B cell (primary cell): Measurements from ENCODE around the gene ZMPSTE24. TPM values are rescaled to one million over a fixed set of nuclear protein-coding genes. Genes with fewer than 3 reads are reported as not detected.

Experiments
- ATAC-seq: fragments of 200-7000 bp; cut with Tn5 transposase; one replicate; pipeline ENCODE4 v1.10.0; 2021; ENCODE audit warnings: low read depth, mild to moderate bottlenecking, moderate number of reproducible peaks, moderate library complexity
- CTCF ChIA-PET: fragments of 350-600 bp; sonication (Branson Sonifier 250); formaldehyde crosslinking; loops from one replicate; lab custom pipeline; 2021; ENCODE audit warnings: antibody characterized with exemption, inconsistent platforms; lab: Charles Lee
- POLR2A ChIA-PET: fragments of 350-600 bp; sonication (Branson Sonifier 250); formaldehyde crosslinking; loops from one replicate; lab custom pipeline; 2021; ENCODE audit warnings: antibody characterized with exemption; lab: Charles Lee
- DNase-seq: peaks from one replicate; pipeline ENCODE4 v3.0.0; 2013
- H2AFZ ChIP-seq: 2 replicates; pipeline ENCODE4 v1.6.1; 2012; ENCODE audit warnings: mild to moderate bottlenecking, low read depth, low read length; ENCODE audit not compliant: insufficient read depth, poor library complexity, severe bottlenecking
- H3K27ac ChIP-seq, 2 donors: 1 replicate in 1 of 2; 2 replicates in 1 of 2; pipeline ENCODE4 v1.5.1; 2012 to 2013; ENCODE audit warnings: low read length in 2 of 2, mild to moderate bottlenecking in 2 of 2, moderate library complexity in 1 of 2
- H3K27me3 ChIP-seq, 4 experiments: fragments of 200-600 bp in 1 of 4; sonication (generic) in 1 of 4; replicated peaks in 1 of 4; 1 replicate in 2 of 4; 2 replicates in 2 of 4; pipeline versions ENCODE4 v1.6.1 to v1.7.0; 2013 to 2016; ENCODE audit warnings: low read length in 3 of 4, mild to moderate bottlenecking in 2 of 4, mixed read lengths in 1 of 4, moderate library complexity in 1 of 4; ENCODE audit not compliant: insufficient read depth in 4 of 4, control insufficient read depth in 3 of 4; ENCODE audit errors: control extremely low read depth in 1 of 4
- H3K36me3 ChIP-seq, 2 experiments: replicated peaks in 1 of 2; 1 replicate in 1 of 2; 2 replicates in 1 of 2; pipeline versions ENCODE4 v1.6.1 to v1.7.1; 2013; ENCODE audit warnings: low read length in 1 of 2; ENCODE audit not compliant: insufficient read depth in 2 of 2, control insufficient read depth in 1 of 2; ENCODE audit errors: control extremely low read depth in 1 of 2, extremely low read depth in 1 of 2
- H3K4me1 ChIP-seq, 2 donors: fragments of 200-600 bp in 1 of 2; sonication (generic) in 1 of 2; 1 replicate in 1 of 2; 2 replicates in 1 of 2; pipeline versions ENCODE4 v1.5.1 to v1.6.1; 2013 to 2017; ENCODE audit warnings: low read length in 2 of 2; ENCODE audit not compliant: control insufficient read depth in 2 of 2, insufficient read depth in 2 of 2
- H3K4me2 ChIP-seq: replicated peaks from 2 replicates; pipeline ENCODE3; 2012; ENCODE audit warnings: mild to moderate bottlenecking, low read depth, low read length; ENCODE audit not compliant: poor library complexity, severe bottlenecking
- H3K4me3 ChIP-seq, 5 experiments: fragments of 200-600 bp in 1 of 5; sonication (generic) in 1 of 5; 1 replicate in 3 of 5; 2 replicates in 2 of 5; pipeline versions ENCODE4 v1.5.1 to v1.7.0; 2011 to 2016; ENCODE audit warnings: low read length in 4 of 5, mild to moderate bottlenecking in 4 of 5, low read depth in 2 of 5, control low read depth in 1 of 5, moderate library complexity in 1 of 5; ENCODE audit not compliant: insufficient read depth in 1 of 5; ENCODE audit errors: control extremely low read depth in 1 of 5, extremely low read depth in 1 of 5
- H3K79me2 ChIP-seq: fragments of 200-600 bp; sonication (generic); one replicate; pipeline ENCODE4 v1.6.0; 2016; ENCODE audit warnings: low read length; ENCODE audit not compliant: control insufficient read depth, insufficient read depth
- H3K9ac ChIP-seq: fragments of 200-600 bp; sonication (generic); 2 replicates; pipeline ENCODE4 v1.6.1; 2017; ENCODE audit warnings: mild to moderate bottlenecking, low read length, moderate library complexity
- H3K9me3 ChIP-seq, 3 donors: one replicate each; pipeline versions ENCODE4 v1.6.1 to v1.7.1; 2013; ENCODE audit warnings: low read length in 2 of 3; ENCODE audit not compliant: control insufficient read depth in 2 of 3, insufficient read depth in 1 of 3; ENCODE audit errors: control extremely low read depth in 1 of 3
- H4K20me1 ChIP-seq: 2 replicates; pipeline ENCODE4 v1.6.0; 2012; ENCODE audit warnings: mild to moderate bottlenecking, low read length; ENCODE audit not compliant: insufficient read depth, control insufficient read depth, poor library complexity, severe bottlenecking
- H3K27ac Mint-ChIP-seq: one replicate; pipeline ENCODE4 v1.8.0; 2021; ENCODE audit warnings: mixed read lengths
- H3K27me3 Mint-ChIP-seq: one replicate; pipeline ENCODE4 v1.8.0; 2021; ENCODE audit warnings: mixed read lengths
- H3K4me1 Mint-ChIP-seq: one replicate; pipeline ENCODE4 v1.8.0; 2021; ENCODE audit warnings: mixed read lengths
- H3K4me3 Mint-ChIP-seq: one replicate; pipeline ENCODE4 v1.8.0; 2021; ENCODE audit warnings: mixed read lengths
- H3K9me3 Mint-ChIP-seq: one replicate; pipeline ENCODE4 v1.8.0; 2022; ENCODE audit warnings: mixed read lengths; ENCODE audit not compliant: insufficient read depth
- CTCF ChIP-seq: fragments of 200-600 bp; IDR thresholded peaks from one replicate; pipeline ENCODE4 v1.8.0; 2022; ENCODE audit warnings: antibody characterized with exemption, mild to moderate bottlenecking
- EZH2 ChIP-seq: IDR thresholded peaks from 2 replicates; pipeline ENCODE4 v1.6.1; 2012; ENCODE audit warnings: borderline replicate concordance, low read depth, mild to moderate bottlenecking, moderate library complexity, low read length; ENCODE audit not compliant: insufficient read depth, poor library complexity, severe bottlenecking
- WGBS: methylation state at CpG from one replicate; pipeline ENCODE4 v1.1.5; 2013; ENCODE audit warnings: missing lambda C conversion rate; ENCODE audit not compliant: insufficient coverage; 5-methylcytosine and 5-hydroxymethylcytosine counted together
- intact Hi-C: fragments of 100-400 bp; cut with micrococcal nuclease; formaldehyde crosslinking; loops from one replicate; pipeline ENCODE4 v1.10.0; 2022
- polyA plus RNA-seq: library from polyadenylated mRNA; depleted of rRNA; stranded (reverse); fragments of >200 nt; gene quantifications from 2 replicates; pipeline ENCODE4 v1.2.3, GENCODE V29; 2012
- total RNA-seq, 2 donors: library from RNA; stranded (reverse); fragments of 120-200 nt in 1 of 2; gene quantifications; 1 replicate in 1 of 2; 2 replicates in 1 of 2; pipeline versions ENCODE4 v1.2.3 to v1.2.4, GENCODE V29; 2013 to 2022

Gene ZMPSTE24
- total and polyA plus RNA-seq, 2 donors (not counting 1 experiment from before 2014, with no cell fraction given), result 3.5 to 18.5 TPM

GRCh38 chr1:40301066-40301465 is 43.0 kb downstream of the ZMPSTE24 start:
- intact Hi-C loops, result no loop called here
- ChIA-PET POLR2A (no interaction called here), CTCF (no interaction called here)
- Histone ChIP-seq H3K4me2 (no peak overlapping the region), H3K9ac (no peak overlapping the region), H3K79me2 (no peaks in the 10 kb centered on the region), H2AFZ (no peak overlapping the region), H3K9me3 (no peaks in the 10 kb centered on the region), H3K27me3 (no peaks in the 10 kb centered on the region), H3K27ac (no peak overlapping the region), H3K36me3 (no peaks in the 10 kb centered on the region), H3K4me1 (no peaks in the 10 kb centered on the region), H3K4me3 (no peak overlapping the region), H4K20me1 (no peaks in the 10 kb centered on the region)
- Mint-ChIP-seq H3K27ac (no peak overlapping the region), H3K27me3 (no peaks in the 10 kb centered on the region), H3K4me3 (no peak overlapping the region), H3K9me3 (no peaks in the 10 kb centered on the region), H3K4me1 (no peaks in the 10 kb centered on the region)
- WGBS, result 95% methylated on average over 8 of the region's 10 CpGs
- DNase-seq (no peak), ATAC-seq (no peak)
- TF ChIP-seq CTCF (no peak), EZH2 (no peak)

- no peaks in the 10 kb centered on the region for H3K4me1 Mint-ChIP-seq
- no peak overlapping the region for H3K4me3 ChIP-seq
- intact Hi-C loops, result no loop called here
- WGBS, result 98% methylated on average over 7 of the region's 12 CpGs
- no peaks in the 10 kb centered on the region for H3K27me3 ChIP-seq
- H3K27ac ChIP-seq, result no peak overlapping the region
- H3K4me3 Mint-ChIP-seq, result no peak overlapping the region
- no peaks in the 10 kb centered on the region for H3K9me3 Mint-ChIP-seq
- CTCF ChIA-PET, result no interaction called here
- TF ChIP-seq EZH2, result no peak
- TF ChIP-seq CTCF, result no peak
- H4K20me1 ChIP-seq, result no peaks in the 10 kb centered on the region
- no peak overlapping the region for H3K27ac Mint-ChIP-seq
- no peaks in the 10 kb centered on the region for H3K4me1 ChIP-seq
- H3K4me2 ChIP-seq, result no peak overlapping the region
- no peak for DNase-seq
- no peaks in the 10 kb centered on the region for H3K27me3 Mint-ChIP-seq
- H2AFZ ChIP-seq, result no peak overlapping the region
- H3K9me3 ChIP-seq, result no peaks in the 10 kb centered on the region
- H3K36me3 ChIP-seq, result no peaks in the 10 kb centered on the region
- POLR2A ChIA-PET, result no interaction called here
- H3K9ac ChIP-seq, result no peak overlapping the region
- no peak for ATAC-seq
- H3K79me2 ChIP-seq, result no peaks in the 10 kb centered on the region
Observed at GRCh38 chr1:40301541-40302299, 43.7 kb downstream of the ZMPSTE24 start.
